Body of pancreas (tissue), 4 donors: ENCODE results near the gene GBP7. TPM values are rescaled to one million over a fixed set of nuclear protein-coding genes. Genes with fewer than 3 reads are reported as not detected.
A peak's percentile ranks its signal among the peaks of the same experiment; 100 is the strongest.

Source experiments
- ATAC-seq: fragments of 150-250 bp; one replicate; pipeline ENCODE4 v1.9.1; 2016
- DNase-seq, 4 donors: peaks; one replicate each; pipeline ENCODE4 v3.0.0-alpha.2; 2019
- H3K27ac ChIP-seq, 4 donors: fragments of 200-600 bp; sonication (generic); 1 replicate in 3 of 4; 2 replicates in 1 of 4; pipeline versions ENCODE4 v1.5.1 to v1.6.1; 2016 to 2019; ENCODE audit warnings: mild to moderate bottlenecking in 1 of 4, mixed read lengths in 1 of 4, moderate library complexity in 1 of 4
- H3K27me3 ChIP-seq, 2 donors: fragments of 200-600 bp; sonication (generic); one replicate each; pipeline ENCODE4 v1.6.0; 2016; ENCODE audit warnings: mild to moderate bottlenecking in 1 of 2
- H3K36me3 ChIP-seq, 2 donors: fragments of 200-600 bp; sonication (generic); replicated peaks in 1 of 2; 2 replicates each; pipeline ENCODE4 v1.5.1; 2016; ENCODE audit warnings: low read depth in 2 of 2; ENCODE audit not compliant: insufficient read depth in 1 of 2
- H3K4me1 ChIP-seq: fragments of 200-600 bp; sonication (generic); one replicate; pipeline ENCODE4 v1.6.0; 2016
- H3K4me3 ChIP-seq, 2 donors: fragments of 200-600 bp; sonication (generic); 1 replicate in 1 of 2; 2 replicates in 1 of 2; pipeline ENCODE4 v1.5.1; 2016 to 2019
- H3K9me3 ChIP-seq, 3 donors: fragments of 200-600 bp; sonication (generic); 1 replicate in 2 of 3; 2 replicates in 1 of 3; pipeline ENCODE4 v1.5.1; 2016
- POLR2A ChIP-seq, 3 donors: fragments of 450-650 bp; IDR thresholded peaks; one replicate each; pipeline ENCODE4 v1.6.1; 2016; ENCODE audit warnings: antibody characterized with exemption in 3 of 3, mild to moderate bottlenecking in 2 of 3
- WGBS, 2 donors: methylation state at CpG; one replicate each; pipeline ENCODE4 v1.1.5; 2017; 5-methylcytosine and 5-hydroxymethylcytosine counted together
- intact Hi-C: fragments of 100-400 bp; cut with DNase I; formaldehyde crosslinking; loops from one replicate; pipeline ENCODE4 v1.15.1; 2023
- total RNA-seq, 2 donors: library from RNA; depleted of rRNA; stranded (reverse); fragments of >200 nt; gene quantifications; one replicate each; pipeline ENCODE4 v1.1.0, GENCODE V29; 2016
- TF ChIP-seq, protein P1 (sequence below), 7 experiments: fragments of 450-650 bp in 4 of 7; fragments of 200-600 bp in 3 of 7; sonication (generic) in 3 of 7; IDR thresholded peaks; one replicate each; pipeline ENCODE4 v1.5.1; 2016 to 2019; ENCODE audit warnings: antibody characterized with exemption in 7 of 7

The GBP7 gene
- total RNA-seq, 2 donors from 2014 or later = not detected

GRCh38 chr1:89166705-89167104 lies 9.1 kb downstream of the GBP7 start:
- intact Hi-C loops = no loop called here
- Histone ChIP-seq H3K9me3 (no peaks in the 10 kb centered on the region), H3K4me1 (no peaks in the 10 kb centered on the region), H3K27me3 (no peaks in the 10 kb centered on the region), H3K36me3 (no peaks in the 10 kb centered on the region), H3K27ac (no peak overlapping the region), H3K4me3 (no peak overlapping the region)
- no peak for TF ChIP-seq POLR2A (IDR thresholded peaks at IDR 0.05)
- TF ChIP-seq, protein P1, sequence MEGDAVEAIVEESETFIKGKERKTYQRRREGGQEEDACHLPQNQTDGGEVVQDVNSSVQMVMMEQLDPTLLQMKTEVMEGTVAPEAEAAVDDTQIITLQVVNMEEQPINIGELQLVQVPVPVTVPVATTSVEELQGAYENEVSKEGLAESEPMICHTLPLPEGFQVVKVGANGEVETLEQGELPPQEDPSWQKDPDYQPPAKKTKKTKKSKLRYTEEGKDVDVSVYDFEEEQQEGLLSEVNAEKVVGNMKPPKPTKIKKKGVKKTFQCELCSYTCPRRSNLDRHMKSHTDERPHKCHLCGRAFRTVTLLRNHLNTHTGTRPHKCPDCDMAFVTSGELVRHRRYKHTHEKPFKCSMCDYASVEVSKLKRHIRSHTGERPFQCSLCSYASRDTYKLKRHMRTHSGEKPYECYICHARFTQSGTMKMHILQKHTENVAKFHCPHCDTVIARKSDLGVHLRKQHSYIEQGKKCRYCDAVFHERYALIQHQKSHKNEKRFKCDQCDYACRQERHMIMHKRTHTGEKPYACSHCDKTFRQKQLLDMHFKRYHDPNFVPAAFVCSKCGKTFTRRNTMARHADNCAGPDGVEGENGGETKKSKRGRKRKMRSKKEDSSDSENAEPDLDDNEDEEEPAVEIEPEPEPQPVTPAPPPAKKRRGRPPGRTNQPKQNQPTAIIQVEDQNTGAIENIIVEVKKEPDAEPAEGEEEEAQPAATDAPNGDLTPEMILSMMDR (IDR thresholded peaks at IDR 0.05) = no peak
- ATAC-seq = no peak
- DNase-seq = no peak
- 36 to 48% methylated on average over 1 of the region's 1 CpG for WGBS, 2 donors

DNA sequence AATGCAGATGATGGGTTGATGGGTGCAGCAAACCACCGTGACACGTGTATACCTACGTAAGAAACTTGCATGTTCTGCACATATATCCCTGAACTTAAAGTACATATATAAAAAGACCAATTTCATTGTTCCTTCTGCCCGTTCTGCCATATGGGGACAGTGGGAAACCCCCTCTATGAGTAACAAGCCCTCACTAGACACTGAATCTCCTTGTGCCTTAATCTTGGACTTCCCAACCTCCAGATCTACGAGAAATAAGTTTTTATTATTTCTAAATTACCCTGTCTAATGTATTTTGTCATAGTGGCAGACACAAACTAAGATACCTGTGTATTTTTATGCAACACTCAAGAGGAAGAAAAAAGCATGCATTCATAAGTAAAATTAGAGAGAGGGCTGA lies 10.0 kb downstream of the GBP7 start:
- Histone ChIP-seq H3K36me3 (no peaks in the 10 kb centered on the region), H3K27me3 (no peaks in the 10 kb centered on the region), H3K4me1 (no peaks in the 10 kb centered on the region), H3K9me3 (peaks cover 0 to 4% (median 0%) of the 10 kb centered on the region in 3 donors), H3K27ac (no peak overlapping the region), H3K4me3 (no peak overlapping the region)
- ATAC-seq (no peak), DNase-seq (no peak)
- TF ChIP-seq, protein P1 (IDR thresholded peaks at IDR 0.05) = no peak
- TF ChIP-seq POLR2A (IDR thresholded peaks at IDR 0.05) = no peak
- intact Hi-C loops = no loop called here
- 88 to 92% methylated on average over 5 of the region's 5 CpGs for WGBS, 2 donors

GRCh38 chr1:89151047-89151446 lies 24.8 kb downstream of the GBP7 start:
- 13 to 24% methylated on average over 1 of the region's 1 CpG for WGBS, 2 donors
- DNase-seq (no peak), ATAC-seq (no peak)
- H3K9me3 ChIP-seq = no peaks in the 10 kb centered on the region
- H3K4me1 ChIP-seq = no peaks in the 10 kb centered on the region
- H3K27me3 ChIP-seq = no peaks in the 10 kb centered on the region
- TF ChIP-seq, protein P1 (IDR thresholded peaks at IDR 0.05) = no peak
- no peak for TF ChIP-seq POLR2A (IDR thresholded peaks at IDR 0.05)
- H3K36me3 ChIP-seq = no peaks in the 10 kb centered on the region
- no peak overlapping the region for H3K4me3 ChIP-seq
- intact Hi-C loops = no loop called here
- no peak overlapping the region for H3K27ac ChIP-seq

GRCh38 chr1:89149976-89150375 lies 25.8 kb downstream of the GBP7 start:
- no peaks in the 10 kb centered on the region for H3K36me3 ChIP-seq
- no peak for TF ChIP-seq POLR2A (IDR thresholded peaks at IDR 0.05)
- TF ChIP-seq, protein P1 (IDR thresholded peaks at IDR 0.05) = no peak
- DNase-seq (no peak), ATAC-seq (no peak)
- H3K27ac ChIP-seq = no peak overlapping the region
- H3K4me3 ChIP-seq = no peak overlapping the region
- 54 to 76% methylated on average over 3 of the region's 3 CpGs for WGBS, 2 donors
- no peaks in the 10 kb centered on the region for H3K4me1 ChIP-seq
- H3K27me3 ChIP-seq = no peaks in the 10 kb centered on the region
- H3K9me3 ChIP-seq = no peaks in the 10 kb centered on the region
- intact Hi-C loops = no loop called here

DNA sequence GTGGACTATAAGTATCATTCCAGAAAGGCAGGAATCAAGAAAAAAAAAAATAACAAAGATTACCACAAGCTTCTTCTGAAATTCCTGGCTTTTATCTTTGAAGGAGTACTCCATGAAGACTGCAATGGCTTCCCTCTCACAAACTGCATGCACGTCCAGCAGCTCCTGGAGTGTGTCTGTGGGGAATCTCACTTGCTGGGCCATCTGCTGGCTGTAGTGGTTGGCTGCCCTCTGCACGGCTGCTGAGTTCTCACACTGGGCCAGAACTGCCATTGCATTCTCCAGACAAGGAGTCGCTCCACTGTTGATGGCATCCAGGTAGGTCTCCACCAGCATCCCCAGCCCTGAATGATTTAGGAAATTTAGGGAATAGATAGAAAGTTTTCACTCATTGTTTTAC lies 26.6 kb downstream of the GBP7 start:
- TF ChIP-seq POLR2A (IDR thresholded peaks at IDR 0.05) = no peak
- TF ChIP-seq, protein P1 (IDR thresholded peaks at IDR 0.05) = peak in 4 of 7 experiments; percentile 27 to 38 (median 31)
- DNase-seq = peak in 3 of 4 donors; percentile 42 to 46 (median 45)
- H3K36me3 ChIP-seq = no peaks in the 10 kb centered on the region
- no peaks in the 10 kb centered on the region for H3K27me3 ChIP-seq
- no peak overlapping the region for H3K4me3 ChIP-seq
- intact Hi-C loops = no loop called here
- H3K4me1 ChIP-seq = no peaks in the 10 kb centered on the region
- WGBS, 2 donors = 23% methylated on average over 3 of the region's 3 CpGs
- no peak overlapping the region for H3K27ac ChIP-seq
- ATAC-seq = peak; percentile 58
- H3K9me3 ChIP-seq = no peaks in the 10 kb centered on the region
